GM18868 (cell line): ENCODE results near the gene TOMM7.

Source experiments
- ATAC-seq: cut with Tn5 transposase; IDR thresholded peaks from one replicate; pipeline ENCODE4 v1.9.1; 2021; ENCODE audit warnings: mild to moderate bottlenecking, moderate library complexity; ENCODE audit not compliant: unreplicated experiment

TOMM7 gene

DNA sequence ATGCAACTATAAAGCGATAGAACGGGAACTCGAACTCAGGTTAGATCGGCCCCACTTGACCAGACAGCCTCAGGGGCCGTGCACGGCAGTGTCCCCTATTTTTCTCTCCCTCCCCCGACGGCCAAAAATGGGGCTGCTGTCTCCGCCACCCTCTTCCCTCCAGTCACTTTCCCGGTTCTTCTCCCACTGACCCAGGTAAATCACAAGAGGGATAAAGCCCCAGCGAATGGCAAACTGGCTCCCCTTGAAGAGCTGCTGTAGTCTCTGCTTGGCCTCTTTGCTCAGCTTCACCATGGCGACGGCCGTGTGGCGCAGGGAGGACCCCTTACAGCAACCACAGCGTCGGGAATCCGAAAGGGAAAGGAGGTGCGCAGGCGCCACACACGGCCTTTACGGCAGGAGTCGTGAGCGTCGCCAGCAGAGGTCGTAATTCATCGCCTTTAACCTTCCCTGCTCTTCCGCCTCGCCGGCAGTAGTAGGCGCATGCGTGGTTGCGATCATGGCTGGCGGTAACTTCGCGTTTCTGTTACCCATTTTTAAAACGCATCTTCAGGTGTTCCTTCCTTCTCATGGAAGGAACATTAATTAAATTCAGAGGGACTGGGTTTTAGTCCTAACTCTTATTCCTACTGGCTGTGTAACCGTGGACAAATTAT, at the start of gene TOMM7:
TSS of gene TOMM7 (minus strand) at position 364 of the 656 bp plus-strand sequence. CDS start at position 294, 70 bp downstream.
- ATAC-seq: peak; percentile 88

DNA sequence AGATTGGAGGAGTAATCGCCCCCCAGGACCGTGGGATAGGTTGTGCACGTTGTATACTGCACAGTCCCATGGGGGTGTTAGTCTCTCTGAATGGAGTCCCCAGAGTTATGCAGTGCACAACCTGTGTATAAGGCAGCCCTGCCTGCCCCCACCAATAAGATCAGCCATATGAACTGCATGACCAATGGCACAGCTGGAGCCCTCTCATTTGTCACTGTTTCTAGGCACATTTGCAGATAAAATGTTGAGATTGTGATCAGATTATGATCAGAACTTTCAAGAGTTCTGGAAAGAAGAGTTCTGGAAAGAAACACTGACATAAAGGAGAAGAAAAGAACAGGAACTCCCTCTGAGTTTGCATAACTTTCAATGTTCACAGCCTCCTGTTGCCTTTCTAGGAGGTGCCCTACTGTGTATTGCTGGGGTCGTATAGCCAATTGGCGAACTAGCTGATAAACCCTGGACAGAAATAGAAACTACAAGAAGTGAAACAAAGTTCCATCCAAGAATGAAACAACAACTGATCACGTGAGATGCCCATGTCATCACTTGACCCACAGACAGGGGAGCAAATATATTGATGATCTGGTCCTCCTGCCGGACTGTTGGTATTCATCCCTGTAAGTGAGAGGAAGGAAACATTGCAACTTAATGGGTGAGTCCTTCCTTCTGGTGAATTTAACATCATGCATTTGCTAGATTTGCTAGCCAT, 49.6 kb upstream of the TOMM7 start:
- ATAC-seq: peak; percentile 98

DNA sequence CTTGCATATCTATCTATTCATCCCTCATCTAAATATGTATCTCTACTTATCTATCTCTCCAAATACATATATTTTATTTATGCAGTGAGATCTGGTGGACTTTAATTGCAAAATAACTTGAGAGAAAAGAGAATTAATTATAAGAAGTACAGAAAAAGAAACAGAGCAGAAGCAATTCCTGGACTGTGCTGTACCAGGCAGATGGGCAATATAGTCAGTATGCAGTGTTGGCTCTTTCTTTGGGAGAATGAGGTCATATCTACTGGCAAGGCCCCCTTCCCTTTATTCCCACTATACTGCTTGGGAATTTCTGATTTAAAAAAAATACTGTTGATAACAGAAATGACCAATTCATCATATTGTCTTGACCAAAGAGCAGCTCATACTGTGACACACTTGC, 49.0 kb upstream of the TOMM7 start:
- no peak for ATAC-seq

DNA sequence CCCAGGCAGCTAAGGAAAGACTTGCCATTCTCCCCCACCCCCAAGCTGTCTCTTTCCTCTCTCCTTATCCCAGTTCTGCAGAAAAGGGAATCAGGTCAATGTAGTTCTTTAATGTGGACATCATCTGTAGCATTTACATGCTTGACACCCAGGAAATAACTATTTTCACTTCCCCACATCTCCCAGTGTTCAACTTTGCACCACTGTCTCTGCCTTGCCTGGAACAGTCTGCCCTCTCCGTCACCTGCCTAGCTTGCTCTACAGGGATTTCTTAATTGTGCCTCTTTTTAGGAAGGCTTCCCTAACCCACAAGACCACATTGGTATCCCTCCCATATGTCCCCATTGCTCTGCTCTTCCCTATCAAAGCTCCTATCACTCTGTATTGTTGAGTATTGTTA, 45.9 kb upstream of the TOMM7 start:
- ATAC-seq: no peak

DNA sequence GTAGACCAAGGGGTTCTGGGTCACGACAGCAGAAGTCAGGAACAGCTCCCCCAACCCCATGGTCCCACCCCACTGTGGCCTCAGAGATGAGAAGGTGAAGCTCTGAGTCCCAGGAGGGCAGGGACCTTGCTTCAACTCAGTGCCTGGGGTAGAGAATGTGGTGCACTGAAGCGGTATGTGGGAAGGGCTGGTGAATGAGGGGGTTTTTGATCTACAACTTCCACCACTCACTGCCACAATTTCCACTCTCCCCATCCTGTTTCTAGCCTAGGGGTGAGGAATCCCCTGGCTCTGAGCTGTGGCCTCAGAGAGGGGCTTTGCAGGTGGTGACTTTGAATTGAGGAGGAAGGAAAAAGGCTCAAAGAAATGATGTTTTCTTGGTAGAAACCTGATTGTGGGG, 44.9 kb upstream of the TOMM7 start:
- no peak for ATAC-seq

DNA sequence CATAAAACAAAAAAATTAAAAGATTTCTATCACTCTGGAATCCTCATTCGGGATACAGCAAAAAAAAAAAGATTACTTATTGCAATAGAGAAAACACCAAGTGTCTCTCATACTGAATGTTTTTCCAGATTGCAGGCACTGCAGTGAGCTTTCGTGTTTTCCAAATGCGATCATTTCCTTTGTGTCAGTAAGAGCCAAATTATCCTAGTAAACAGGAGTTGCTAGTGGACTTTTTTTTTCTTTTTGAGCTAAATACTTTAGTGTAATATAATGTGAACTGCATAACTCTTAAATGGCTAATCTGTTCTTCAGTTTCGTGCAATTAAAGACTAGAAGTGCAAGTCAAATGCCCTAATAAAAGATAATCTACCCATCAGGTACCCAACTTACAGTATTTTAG, 44.4 kb upstream of the TOMM7 start:
- no peak for ATAC-seq

DNA sequence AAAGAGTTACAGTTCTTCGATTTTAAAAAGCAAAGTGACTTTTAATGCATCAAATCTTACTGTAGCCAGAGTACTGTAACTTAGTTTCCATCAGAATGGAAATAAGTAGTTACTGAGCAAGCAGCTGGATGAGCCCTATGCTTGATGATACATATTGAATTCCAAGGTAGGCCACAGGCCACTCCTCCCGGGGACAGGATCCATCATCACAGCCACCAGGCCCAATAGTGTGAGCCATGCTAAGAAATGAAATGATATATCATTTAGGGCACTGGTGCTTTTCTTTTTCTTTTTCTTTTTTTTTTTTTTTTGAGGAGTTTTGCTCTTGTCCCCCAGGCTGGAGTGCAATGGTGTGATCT, 42.9 kb upstream of the TOMM7 start:
- no peak for ATAC-seq

DNA sequence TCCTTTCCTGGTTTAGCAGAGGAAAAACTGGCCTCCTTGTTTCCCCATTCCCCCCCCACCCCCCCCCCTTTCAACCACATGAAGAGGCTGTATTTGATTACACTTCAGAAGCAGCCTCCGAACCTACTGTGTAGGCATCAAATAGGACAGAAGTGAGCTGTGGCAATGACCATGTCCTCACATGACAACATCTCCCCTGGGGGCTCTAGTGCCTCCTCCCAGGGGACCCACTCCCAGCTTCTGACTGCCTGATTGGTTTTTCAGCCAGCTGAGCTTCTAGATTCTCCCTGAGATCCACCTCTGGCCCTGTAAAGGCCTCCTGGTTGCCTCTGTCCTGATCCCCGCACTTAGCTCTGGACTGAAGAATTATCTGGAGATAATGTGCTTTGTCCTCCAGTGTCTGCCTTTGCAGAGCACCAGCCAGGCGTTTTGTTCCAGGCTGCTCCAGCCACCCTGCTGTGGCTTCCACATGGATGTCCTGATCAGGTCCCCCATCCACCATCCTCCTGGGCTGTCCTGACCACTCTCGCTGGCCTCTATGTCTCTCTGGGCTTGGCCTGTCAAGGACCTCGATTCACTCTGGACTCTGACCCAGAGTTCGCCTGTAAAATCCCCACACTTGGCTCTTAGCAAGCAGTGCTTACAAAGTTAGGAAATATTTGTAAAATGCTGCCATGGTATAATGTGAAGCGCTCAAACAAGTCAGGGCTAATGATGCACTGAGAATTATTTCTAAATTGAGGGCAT, 42.4 kb upstream of the TOMM7 start:
- no peak for ATAC-seq

DNA sequence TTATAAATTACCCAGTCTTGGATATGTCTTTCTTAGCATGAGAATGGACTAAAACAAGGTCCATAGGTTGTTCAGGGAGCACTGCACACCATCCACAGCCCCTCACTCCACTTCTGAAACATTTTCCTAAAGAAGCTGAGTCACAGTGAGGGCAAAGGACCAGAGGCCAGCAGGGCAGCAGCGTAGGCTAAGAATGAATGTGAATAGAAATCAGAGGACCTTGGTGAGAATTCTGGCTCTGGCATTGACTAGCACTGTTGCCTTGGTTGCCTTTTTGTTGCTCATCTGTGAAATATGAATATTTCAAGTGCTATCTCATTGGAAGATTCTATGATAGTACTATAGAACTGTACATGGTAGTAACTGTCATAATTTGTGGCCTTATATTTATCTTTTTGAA, 41.7 kb upstream of the TOMM7 start:
- ATAC-seq: no peak

DNA sequence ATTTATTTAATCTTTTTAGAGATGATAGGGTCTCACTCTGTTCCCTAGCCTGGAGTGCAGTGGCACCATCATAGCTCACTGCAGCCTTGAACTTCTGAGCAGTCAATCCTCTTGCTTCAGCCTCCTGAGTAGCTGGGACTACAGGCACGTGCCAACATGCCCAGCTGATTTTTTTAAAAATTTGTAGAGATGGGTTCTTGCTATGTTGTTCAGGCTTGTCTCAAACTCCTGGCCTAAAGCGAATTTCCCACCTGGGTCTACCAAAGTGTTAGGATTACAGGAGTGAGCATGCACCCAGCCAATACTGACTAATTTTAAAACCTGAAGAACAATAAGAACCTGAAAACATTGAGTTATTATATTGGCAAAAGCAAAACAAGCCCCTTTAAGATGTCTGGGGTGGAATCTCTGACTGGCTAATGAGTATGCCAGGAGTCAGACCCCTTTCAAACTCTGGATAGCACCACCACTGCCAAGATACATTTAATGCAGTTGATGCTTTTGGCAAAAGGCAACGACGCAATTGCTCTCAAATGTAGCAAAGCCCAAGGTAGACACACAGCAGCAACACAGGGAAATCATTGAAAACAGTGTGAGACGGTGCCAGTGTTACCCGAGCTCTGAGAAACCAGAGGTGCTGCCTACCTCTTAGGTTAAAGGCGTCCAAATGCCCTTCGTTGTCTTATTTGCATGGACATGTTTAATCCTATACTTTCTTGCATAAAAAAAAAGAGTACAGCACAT, 40.7 kb upstream of the TOMM7 start:
- ATAC-seq: no peak

DNA sequence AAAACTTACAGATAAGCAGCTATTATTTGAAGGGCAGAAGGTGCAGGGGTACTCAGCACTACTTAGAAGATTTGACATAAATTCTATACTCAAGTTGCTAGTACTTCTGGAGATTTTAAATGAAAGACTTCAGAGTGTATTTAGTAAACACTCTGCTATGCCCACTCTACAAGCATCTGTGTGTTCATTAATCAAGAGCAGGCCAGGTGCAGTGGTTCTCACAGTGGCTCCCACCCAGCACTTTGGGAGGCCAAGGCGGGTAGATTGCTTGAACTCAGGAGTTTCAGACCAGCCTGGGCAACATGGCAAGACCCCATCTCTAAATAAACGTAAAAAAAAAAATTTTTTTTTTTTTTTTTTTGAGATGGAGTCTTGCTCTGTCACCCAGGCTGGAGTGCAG, 38.9 kb upstream of the TOMM7 start:
- no peak for ATAC-seq

DNA sequence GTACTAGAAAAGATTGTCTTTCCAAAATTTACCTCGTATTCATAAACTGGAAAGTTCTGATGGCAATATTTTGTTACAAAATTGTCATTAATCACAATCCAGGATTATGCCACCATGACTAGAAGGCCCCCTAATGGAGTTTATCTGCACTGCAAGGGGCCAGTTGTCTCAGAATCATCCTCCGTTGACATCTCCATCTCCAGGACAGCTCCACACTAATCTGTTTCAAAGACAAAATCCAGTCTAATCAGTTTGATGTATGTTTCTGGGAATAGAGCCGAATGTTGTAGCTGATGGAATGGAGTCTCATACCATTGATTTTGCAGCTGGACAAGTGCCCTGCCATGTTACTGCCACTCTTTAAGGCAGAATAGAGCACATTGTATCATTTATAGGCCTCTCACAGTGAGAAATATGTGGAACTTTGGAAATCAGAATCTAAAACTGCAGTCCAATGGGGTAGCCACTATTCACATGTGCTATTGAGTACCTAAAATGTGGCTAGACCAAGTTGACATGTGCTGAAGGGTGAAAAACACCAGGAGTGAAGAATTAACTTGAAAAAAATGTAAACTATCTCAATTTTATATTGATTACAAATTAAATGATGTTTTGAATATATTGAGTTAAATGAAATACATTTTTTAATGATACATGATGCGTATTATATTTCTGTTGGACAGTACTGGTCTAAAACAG, 38.3 kb upstream of the TOMM7 start:
- ATAC-seq: no peak

DNA sequence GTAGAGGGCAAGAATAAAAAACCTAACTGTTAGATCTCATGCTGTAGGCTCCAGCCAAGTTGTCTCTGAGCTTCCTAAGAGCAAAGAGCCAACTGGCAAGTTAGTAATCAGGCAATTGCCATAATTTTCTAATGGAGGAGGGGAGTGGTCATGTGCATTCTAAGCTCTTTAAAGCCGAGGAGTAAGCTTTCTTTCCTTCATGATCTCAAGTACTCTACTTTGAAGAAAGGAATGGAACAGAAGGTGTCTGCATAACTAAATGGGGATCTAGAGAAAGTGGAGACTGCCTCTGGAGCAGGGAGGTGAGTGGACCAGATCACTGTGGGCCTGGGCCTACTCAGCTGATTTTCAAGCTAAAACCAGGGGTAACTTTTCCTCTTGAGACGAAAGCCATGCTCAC, 37.7 kb upstream of the TOMM7 start:
- ATAC-seq: no peak

DNA sequence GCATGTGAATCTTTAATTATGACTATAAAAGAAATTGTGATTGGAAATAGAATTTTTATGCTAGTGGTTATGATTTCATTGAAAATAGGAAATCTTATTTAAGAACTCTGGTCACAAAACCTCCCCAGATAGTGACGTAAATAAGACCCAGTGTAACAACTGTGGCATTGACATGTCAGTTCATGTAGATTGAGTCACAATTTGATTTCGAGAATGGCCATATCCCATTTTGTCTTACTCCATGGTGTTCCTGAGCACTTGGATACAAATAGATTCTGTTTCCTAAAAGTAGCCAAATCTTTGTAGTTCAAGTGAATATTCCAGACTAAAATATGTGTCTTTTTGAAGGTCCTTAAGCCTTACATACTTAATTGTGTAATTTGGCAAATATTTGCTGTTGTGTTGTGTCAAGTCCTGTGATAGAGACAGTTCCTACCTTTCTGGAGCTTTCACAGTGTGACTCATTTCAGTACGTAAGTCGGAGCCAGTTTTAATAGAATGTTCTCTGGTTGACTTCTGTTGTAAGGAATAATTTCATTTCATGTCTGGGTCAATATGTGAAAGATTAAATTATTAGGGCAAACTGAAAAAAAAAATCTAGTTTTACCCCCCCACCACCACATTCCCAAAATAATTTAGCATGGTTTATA, 37.1 kb upstream of the TOMM7 start:
- ATAC-seq: no peak

DNA sequence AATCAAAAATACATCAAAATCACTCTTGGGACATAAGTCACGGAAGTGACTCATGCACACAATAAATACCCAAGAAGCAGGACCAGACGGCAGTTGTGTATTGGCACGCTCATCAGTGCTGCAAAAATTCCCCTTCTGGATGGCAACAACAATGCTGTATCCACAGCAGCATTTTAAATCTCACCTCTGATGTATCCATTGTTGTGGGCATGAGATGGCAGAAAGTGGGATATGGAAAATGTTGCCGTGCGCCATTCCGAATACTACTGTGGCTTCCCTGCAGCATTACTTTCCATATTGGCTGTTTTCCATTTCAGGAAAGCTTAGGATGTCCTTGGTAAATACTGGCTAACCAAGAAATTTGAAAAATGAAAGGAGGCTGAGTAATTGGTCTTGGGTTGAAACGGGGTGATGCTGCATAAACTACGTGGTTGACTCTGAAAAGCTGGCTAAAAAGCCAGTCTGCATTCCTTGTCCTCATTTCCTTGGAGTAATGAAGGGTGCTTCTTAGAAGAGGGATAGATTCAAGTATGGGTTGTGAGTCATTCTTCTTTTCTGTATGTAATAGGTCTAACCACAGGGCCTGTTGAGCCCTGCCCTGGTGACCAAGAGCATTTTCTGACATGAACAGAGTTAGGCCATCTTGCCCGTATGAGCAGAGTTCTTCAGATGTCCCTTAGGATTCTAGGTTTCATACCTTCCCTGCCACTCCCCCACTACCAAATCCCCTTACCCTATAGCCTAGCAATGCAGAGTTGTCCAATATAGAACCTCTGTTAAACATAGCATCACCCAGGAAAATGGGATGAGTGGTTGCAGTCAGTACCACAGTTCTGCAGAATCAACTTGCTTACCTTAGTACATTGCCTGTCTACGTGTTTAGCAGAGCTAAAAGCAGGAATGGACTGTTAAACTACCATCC, 36.3 kb upstream of the TOMM7 start:
- ATAC-seq: no peak

DNA sequence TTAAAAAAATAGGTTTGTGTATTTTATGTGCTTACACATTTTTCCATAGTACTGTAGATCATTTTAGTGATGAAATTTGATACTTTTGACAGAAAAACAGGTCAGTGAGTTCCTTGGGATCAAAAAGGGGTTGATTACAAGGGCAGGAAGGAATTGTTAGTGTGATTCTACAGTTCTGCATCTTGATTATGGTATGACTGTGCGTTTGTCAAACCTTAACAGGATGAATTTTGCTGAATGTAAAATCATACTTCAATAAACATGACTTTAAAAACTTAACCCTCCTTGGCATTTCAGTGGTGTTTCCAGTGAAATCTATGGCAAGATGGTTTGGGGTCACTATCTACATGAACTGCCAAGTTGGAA, 35.6 kb upstream of the TOMM7 start:
- ATAC-seq: no peak

DNA sequence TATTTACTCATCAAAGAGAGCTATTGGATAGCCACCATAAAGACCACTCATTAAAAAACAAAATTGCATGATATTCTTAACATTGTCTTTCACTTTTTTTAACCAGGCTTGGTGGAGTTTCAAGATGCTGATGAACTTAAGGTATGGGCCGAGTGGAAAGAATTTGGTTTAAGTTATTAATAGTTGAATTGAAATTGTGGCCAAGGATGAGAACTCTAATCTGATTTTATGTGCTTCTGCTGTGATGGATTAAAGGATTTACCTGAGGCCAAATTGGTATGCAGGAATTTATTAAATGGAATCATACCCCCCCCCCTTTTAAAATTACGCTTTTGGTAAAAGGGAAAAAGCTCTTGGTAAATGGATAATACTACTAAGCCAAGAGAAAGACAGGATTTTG, 33.8 kb upstream of the TOMM7 start:
- no peak for ATAC-seq

DNA sequence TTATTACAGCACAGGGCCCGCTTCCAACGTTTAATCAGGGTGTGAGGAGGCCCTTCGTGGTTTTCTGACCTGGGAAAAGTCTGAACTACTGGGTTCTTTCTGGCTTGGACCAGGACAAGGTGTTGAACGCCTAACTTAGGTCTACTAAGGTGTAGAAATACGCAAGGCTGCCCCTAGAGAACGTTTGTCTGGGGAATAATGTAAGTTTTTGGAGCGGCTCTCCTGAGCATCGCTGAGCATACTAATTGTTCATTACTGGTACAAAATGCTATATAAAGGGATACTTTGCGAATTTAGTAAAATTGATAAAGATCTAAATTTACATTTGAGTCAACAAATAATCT, 32.4 kb upstream of the TOMM7 start:
- peak; percentile 10 for ATAC-seq
